ENCODE data around the gene PITPNC1.

DNA sequence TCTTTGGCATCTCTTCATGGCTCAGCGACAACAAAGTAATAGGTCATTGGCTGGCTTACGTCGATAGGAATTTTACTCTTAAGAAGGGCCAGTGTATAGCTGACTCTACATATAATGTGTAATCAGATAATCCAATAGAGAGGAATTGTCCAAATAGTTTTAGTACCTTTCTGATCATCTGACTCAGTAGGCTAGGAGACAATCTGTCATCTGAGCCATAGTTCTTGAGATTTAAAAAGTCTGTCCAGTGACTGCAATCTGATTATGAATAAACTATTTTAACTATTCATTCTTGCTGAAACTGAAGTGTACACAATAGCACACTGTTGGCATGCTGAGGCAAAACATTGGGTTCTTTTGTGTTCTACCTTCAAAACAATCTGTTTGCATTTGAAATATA is 319.3 kb downstream of the PITPNC1 start:
- TF ChIP-seq, protein P1, sequence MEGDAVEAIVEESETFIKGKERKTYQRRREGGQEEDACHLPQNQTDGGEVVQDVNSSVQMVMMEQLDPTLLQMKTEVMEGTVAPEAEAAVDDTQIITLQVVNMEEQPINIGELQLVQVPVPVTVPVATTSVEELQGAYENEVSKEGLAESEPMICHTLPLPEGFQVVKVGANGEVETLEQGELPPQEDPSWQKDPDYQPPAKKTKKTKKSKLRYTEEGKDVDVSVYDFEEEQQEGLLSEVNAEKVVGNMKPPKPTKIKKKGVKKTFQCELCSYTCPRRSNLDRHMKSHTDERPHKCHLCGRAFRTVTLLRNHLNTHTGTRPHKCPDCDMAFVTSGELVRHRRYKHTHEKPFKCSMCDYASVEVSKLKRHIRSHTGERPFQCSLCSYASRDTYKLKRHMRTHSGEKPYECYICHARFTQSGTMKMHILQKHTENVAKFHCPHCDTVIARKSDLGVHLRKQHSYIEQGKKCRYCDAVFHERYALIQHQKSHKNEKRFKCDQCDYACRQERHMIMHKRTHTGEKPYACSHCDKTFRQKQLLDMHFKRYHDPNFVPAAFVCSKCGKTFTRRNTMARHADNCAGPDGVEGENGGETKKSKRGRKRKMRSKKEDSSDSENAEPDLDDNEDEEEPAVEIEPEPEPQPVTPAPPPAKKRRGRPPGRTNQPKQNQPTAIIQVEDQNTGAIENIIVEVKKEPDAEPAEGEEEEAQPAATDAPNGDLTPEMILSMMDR (IDR thresholded peaks at IDR 0.05; ENCODE audit: insufficient read depth, low read depth, low read length) = no peak
- no peak for TF ChIP-seq EZH2 (IDR thresholded peaks at IDR 0.05; ENCODE audit: insufficient read depth, low read length)
